ENCODE measurements around the gene ASPG.

GRCh38 chr14:104164512-104164911 lies 79.0 kb downstream of the ASPG start:
- no peak for TF ChIP-seq PTBP1 (IDR thresholded peaks at IDR 0.05; ENCODE audit: low read depth, low read length, poor library complexity, severe bottlenecking)
- TF ChIP-seq ZNF703 (CRISPR knock-in tag; IDR thresholded peaks at IDR 0.05; ENCODE audit: borderline replicate concordance) = no peak
- TF ChIP-seq ZNF224 (CRISPR knock-in tag; IDR thresholded peaks at IDR 0.05) = no peak
- no peak for TF ChIP-seq ZNF530 (CRISPR knock-in tag; IDR thresholded peaks at IDR 0.05; ENCODE audit: low read depth)
- TF ChIP-seq ZFP36 (IDR thresholded peaks at IDR 0.05; ENCODE audit: borderline replicate concordance, low read depth, low read length, partially characterized antibody) = no peak
- TF ChIP-seq SIN3A (IDR thresholded peaks at IDR 0.05; ENCODE audit: borderline replicate concordance, low read depth, low read length) = no peak
- TF ChIP-seq REST (IDR thresholded peaks at IDR 0.05; ENCODE audit: borderline replicate concordance in 1 of 2, low read depth in 1 of 2, low read length in 2 of 2) = no peak
- no peak for TF ChIP-seq ZNF12 (CRISPR knock-in tag; IDR thresholded peaks at IDR 0.05)
- TF ChIP-seq ZFP37 (CRISPR knock-in tag; IDR thresholded peaks at IDR 0.05; ENCODE audit: borderline replicate concordance) = no peak

All from HepG2 (cell line).